ENCODE data around the gene DSCAM.

DNA sequence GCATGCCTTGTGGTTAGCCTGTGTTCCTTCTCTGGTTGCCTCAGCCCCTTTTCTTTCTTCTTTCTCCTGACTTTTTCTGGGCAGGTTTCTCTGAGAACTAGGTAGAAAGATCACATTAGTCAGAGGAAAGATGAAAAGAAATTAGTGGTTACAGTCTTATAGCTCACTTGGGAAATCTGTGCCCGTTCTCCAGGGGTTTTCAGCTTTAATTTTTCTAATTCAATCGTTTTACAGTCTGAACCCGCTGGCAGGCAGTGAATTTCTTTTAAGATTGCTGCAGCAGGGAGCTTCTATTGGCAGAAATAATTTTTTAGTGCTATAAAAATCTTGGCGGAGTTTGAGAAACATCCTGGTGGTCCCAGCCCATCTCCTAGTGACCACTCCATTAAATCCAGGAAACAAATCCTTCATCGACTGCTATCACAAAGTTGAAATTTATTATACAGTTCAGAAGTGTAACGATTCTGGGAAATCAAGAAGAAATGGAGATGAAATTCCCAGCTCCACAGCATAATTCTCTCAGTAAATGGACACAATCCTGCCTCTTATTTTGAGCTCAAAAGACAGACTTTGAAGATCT is 866.6 kb downstream of the DSCAM start:
- TF ChIP-seq CTCF (IDR thresholded peaks at IDR 0.05) (no peak), EZH2 (IDR thresholded peaks at IDR 0.05) (no peak)
